Measurements from ENCODE around the gene DOCK4.

The DOCK4 gene

GRCh38 chr7:111892588-111892987 lies 313.6 kb downstream of the DOCK4 start:
- DNase-seq: no peak
- no peaks in the 10 kb centered on the region for H3K4me1 ChIP-seq
- no peaks in the 10 kb centered on the region for H3K36me3 ChIP-seq
- intact Hi-C loops (cut with DNase I; ENCODE audit: low total_unique reads): no loop called here
- no peak overlapping the region for H3K4me3 ChIP-seq
- H3K27me3 ChIP-seq: no peaks in the 10 kb centered on the region
- TF ChIP-seq CTCF (IDR thresholded peaks at IDR 0.05): no peak
- H3K27ac ChIP-seq: no peak overlapping the region
- H3K9me3 ChIP-seq: no peaks in the 10 kb centered on the region

GRCh38 chr7:111887734-111888133 lies 318.5 kb downstream of the DOCK4 start:
- Histone ChIP-seq H3K4me3 (no peak overlapping the region), H3K36me3 (peaks cover 0 to 4% (median 0%) of the 10 kb centered on the region in 3 donors), H3K27ac (no peak overlapping the region), H3K4me1 (no peaks in the 10 kb centered on the region), H3K27me3 (no peaks in the 10 kb centered on the region), H3K9me3 (no peaks in the 10 kb centered on the region)
- no peak for TF ChIP-seq CTCF (IDR thresholded peaks at IDR 0.05)
- no peak for DNase-seq
- intact Hi-C loops (cut with DNase I; ENCODE audit: low total_unique reads): no loop called here

GRCh38 chr7:111886233-111886632 lies 320.0 kb downstream of the DOCK4 start:
- TF ChIP-seq CTCF (IDR thresholded peaks at IDR 0.05): no peak
- Histone ChIP-seq H3K36me3 (peaks cover 0 to 7% (median 0%) of the 10 kb centered on the region in 3 donors), H3K4me3 (no peak overlapping the region), H3K27ac (no peak overlapping the region), H3K4me1 (no peaks in the 10 kb centered on the region), H3K27me3 (no peaks in the 10 kb centered on the region), H3K9me3 (peaks cover 0 to 4% (median 0%) of the 10 kb centered on the region in 3 donors)
- intact Hi-C loops (cut with DNase I; ENCODE audit: low total_unique reads): no loop called here
- DNase-seq: no peak

- DNase-seq: no peak
- Histone ChIP-seq H3K27me3 (no peaks in the 10 kb centered on the region), H3K9me3 (peaks cover 0 to 5% (median 0%) of the 10 kb centered on the region in 3 donors), H3K4me3 (no peak overlapping the region), H3K4me1 (no peaks in the 10 kb centered on the region), H3K27ac (no peak overlapping the region), H3K36me3 (peaks cover 0 to 12% (median 5%) of the 10 kb centered on the region in 3 donors)
- no peak for TF ChIP-seq CTCF (IDR thresholded peaks at IDR 0.05)
- intact Hi-C loops (cut with DNase I; ENCODE audit: low total_unique reads): no loop called here
Observed at GRCh38 chr7:111883241-111883640, 323.0 kb downstream of the DOCK4 start.

GRCh38 chr7:111878785-111879184 lies 327.4 kb downstream of the DOCK4 start:
- TF ChIP-seq CTCF (IDR thresholded peaks at IDR 0.05): no peak
- H3K9me3 ChIP-seq: peaks cover 0 to 5% (median 0%) of the 10 kb centered on the region in 3 donors
- H3K27me3 ChIP-seq: no peaks in the 10 kb centered on the region
- no peak overlapping the region for H3K4me3 ChIP-seq
- DNase-seq: no peak
- H3K4me1 ChIP-seq: peaks cover 0 to 6% (median 5%) of the 10 kb centered on the region in 4 donors
- H3K27ac ChIP-seq: no peak overlapping the region
- intact Hi-C loops (cut with DNase I; ENCODE audit: low total_unique reads): no loop called here
- peaks cover 0 to 8% (median 5%) of the 10 kb centered on the region in 3 donors for H3K36me3 ChIP-seq

GRCh38 chr7:111877931-111878330 lies 328.3 kb downstream of the DOCK4 start:
- Histone ChIP-seq H3K36me3 (peaks cover 0 to 8% (median 5%) of the 10 kb centered on the region in 3 donors), H3K4me3 (no peak overlapping the region), H3K4me1 (peaks cover 0 to 14% (median 11%) of the 10 kb centered on the region in 4 donors), H3K9me3 (peaks cover 0 to 5% (median 0%) of the 10 kb centered on the region in 3 donors), H3K27ac (no peak overlapping the region), H3K27me3 (no peaks in the 10 kb centered on the region)
- TF ChIP-seq CTCF (IDR thresholded peaks at IDR 0.05): no peak
- intact Hi-C loops (cut with DNase I; ENCODE audit: low total_unique reads): no loop called here
- DNase-seq: no peak
